ENCODE results near the gene MSANTD2. TPM values are rescaled to one million over a fixed set of nuclear protein-coding genes. Genes with fewer than 3 reads are reported as not detected.

Gene MSANTD2
- total and polyA plus RNA-seq, 2 of the 4 experiments (the other 2 are of a cell fraction): 5.0 to 6.0 TPM

DNA sequence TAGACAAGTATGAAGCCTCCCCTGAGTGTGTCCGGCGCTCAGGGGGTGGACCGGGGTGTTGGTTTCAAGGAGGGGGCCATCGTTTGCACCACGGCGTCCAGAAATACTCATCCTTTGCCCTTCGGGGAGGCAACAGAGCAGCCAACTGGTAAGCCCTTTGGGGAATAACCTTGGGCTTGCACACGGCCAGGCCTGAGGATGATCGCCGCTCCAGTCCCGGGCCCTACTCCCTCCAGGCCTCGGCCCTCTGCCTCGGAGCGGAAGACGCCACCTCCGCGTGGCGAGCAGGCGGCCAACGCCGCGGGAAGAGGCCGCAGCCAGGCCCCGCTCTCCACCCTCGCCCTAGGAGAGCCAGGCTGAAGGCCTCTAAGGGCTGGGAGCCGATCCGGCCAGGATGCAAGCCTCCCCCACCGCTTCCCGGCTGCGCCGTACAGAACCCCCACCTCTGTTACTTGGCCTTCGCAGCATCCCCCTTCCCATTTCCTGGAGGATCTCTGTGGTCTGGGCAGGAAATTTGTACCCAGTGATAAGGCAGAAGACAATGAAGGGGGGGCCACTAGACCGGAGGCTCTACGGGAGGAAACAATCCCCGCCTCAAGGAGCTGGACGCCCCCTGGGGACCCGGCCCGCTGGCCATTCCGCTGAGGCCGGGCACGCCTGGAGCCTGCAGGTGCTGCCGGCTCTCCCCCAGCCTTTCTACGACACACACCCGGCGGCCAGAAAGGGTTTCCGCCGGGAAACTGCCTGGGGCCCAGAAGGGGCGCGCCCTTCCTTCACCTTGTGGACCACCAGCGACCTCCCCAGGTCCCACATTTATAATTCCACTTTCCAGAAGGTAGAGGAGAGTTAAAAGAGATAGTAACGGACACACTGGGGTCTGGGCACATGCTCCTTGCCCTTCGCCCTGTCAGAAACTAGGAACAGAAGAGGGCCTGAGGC is 40.7 kb downstream of the MSANTD2 start:
- BruUV-seq (replicated peaks): no TSS peak
- Histone ChIP-seq H3K4me1 (ENCODE audit: control insufficient read depth, insufficient read depth, low read length) (peaks cover 1% of the 10 kb centered on the region; the same call in 1 of the 2 replicates), H2AK5ac (ENCODE audit: low read depth, low read length) (no peak overlapping the region), H3K27me3 (ENCODE audit: control insufficient read depth, insufficient read depth, low read length) (peaks cover 17% of the 10 kb centered on the region; the same call in 1 of the 2 replicates), H3K9me1 (ENCODE audit: insufficient read depth, low read length) (peaks cover 5% of the 10 kb centered on the region), H3K9me3 (ENCODE audit: control insufficient read depth, insufficient read depth, low read length) (no peaks in the 10 kb centered on the region), H3K27ac (ENCODE audit: insufficient read depth, low read length) (no peak overlapping the region), H3K36me3 (ENCODE audit: control insufficient read depth, insufficient read depth, low read length) (no peaks in the 10 kb centered on the region), H3K4ac (ENCODE audit: low read depth, low read length) (no peak overlapping the region), H4K8ac (ENCODE audit: low read depth in 2 of 2, low read length in 2 of 2) (no peak overlapping the region; a peak in 1 of 4 replicates), H2BK15ac (ENCODE audit: low read depth, low read length) (no peak overlapping the region), H3K79me1 (ENCODE audit: low read depth in 1 of 2, low read length in 2 of 2) (no peaks in the 10 kb centered on the region), H3K14ac (replicated peaks; ENCODE audit: low read depth, low read length) (no peak overlapping the region), H2BK120ac (ENCODE audit: low read depth, low read length) (no peak overlapping the region), H2AFZ (replicated peaks; ENCODE audit: low read length, poor library complexity) (peak overlapping the region; percentile 88), H3K9ac (ENCODE audit: low read depth, low read length) (no peak overlapping the region), H2BK20ac (ENCODE audit: low read depth, low read length) (no peak overlapping the region), H4K91ac (ENCODE audit: insufficient read depth, low read depth, low read length) (no peak overlapping the region), H3K4me3 (ENCODE audit: insufficient read depth, low read depth, low read length) (no peak overlapping the region), H2BK5ac (ENCODE audit: low read depth, low read length, poor library complexity, severe bottlenecking) (no peak overlapping the region), H3K23ac (ENCODE audit: low read depth, low read length) (no peak overlapping the region), H4K5ac (ENCODE audit: low read depth, low read length) (no peak overlapping the region), H4K20me1 (ENCODE audit: insufficient read depth, low read length) (peaks cover 10% of the 10 kb centered on the region), H3K4me2 (ENCODE audit: low read depth, low read length) (no peak overlapping the region), H3K56ac (ENCODE audit: extremely low read depth, insufficient read depth, low read length) (no peak overlapping the region), H2AK9ac (replicated peaks; ENCODE audit: low read depth, low read length, poor library complexity) (peak overlapping the region; percentile 68), H3K18ac (ENCODE audit: low read depth, low read length) (no peak overlapping the region)
- no peak for ATAC-seq (ENCODE audit: low read depth)
- POLR2A ChIA-PET (ENCODE audit: unreplicated experiment): no interaction called here
- DNase-seq: no peak
- WGBS, 2 experiments (ENCODE audit: extremely low coverage in 2 of 2, insufficient read length in 1 of 2): 69% methylated on average over 10 of the region's 52 CpGs; no CpG with 5 or more reads in 1 of the 2 experiments
- dilution Hi-C loops (cut with HindIII; ENCODE audit: low sequenced_read_pairs, unreplicated experiment): no loop called here
- intact Hi-C loops (cut with micrococcal nuclease): loop anchor here (2.0 kb wide), 1 partner anchor 75 kb away; no protein-coding TSS in a partner anchor
- CTCF ChIA-PET: no interaction called here
- no peak for TF ChIP-seq MAZ (IDR thresholded peaks at IDR 0.05; ENCODE audit: borderline replicate concordance, low read depth, low read length)
- TF ChIP-seq ELK1 (IDR thresholded peaks at IDR 0.05; ENCODE audit: borderline replicate concordance, low read depth, low read length): no peak
- TF ChIP-seq MAFK (IDR thresholded peaks at IDR 0.05; ENCODE audit: low read depth, low read length): no peak
- no peak for TF ChIP-seq SMC3 (IDR thresholded peaks at IDR 0.05; ENCODE audit: low read depth, low read length)
- TF ChIP-seq POLR2A (IDR thresholded peaks at IDR 0.05; ENCODE audit: low read depth, low read length): no peak
- no peak for TF ChIP-seq USF2 (IDR thresholded peaks at IDR 0.05; ENCODE audit: low read depth, low read length)
- TF ChIP-seq BHLHE40 (IDR thresholded peaks at IDR 0.05; ENCODE audit: low read depth, low read length): no peak
- no peak for TF ChIP-seq RAD21 (IDR thresholded peaks at IDR 0.05; ENCODE audit: low read length)
- TF ChIP-seq RCOR1 (IDR thresholded peaks at IDR 0.05; ENCODE audit: insufficient replicate concordance, low read length): no peak
- no peak for TF ChIP-seq MXI1 (IDR thresholded peaks at IDR 0.05; ENCODE audit: borderline replicate concordance, low read depth, low read length)
- TF ChIP-seq, protein P1, sequence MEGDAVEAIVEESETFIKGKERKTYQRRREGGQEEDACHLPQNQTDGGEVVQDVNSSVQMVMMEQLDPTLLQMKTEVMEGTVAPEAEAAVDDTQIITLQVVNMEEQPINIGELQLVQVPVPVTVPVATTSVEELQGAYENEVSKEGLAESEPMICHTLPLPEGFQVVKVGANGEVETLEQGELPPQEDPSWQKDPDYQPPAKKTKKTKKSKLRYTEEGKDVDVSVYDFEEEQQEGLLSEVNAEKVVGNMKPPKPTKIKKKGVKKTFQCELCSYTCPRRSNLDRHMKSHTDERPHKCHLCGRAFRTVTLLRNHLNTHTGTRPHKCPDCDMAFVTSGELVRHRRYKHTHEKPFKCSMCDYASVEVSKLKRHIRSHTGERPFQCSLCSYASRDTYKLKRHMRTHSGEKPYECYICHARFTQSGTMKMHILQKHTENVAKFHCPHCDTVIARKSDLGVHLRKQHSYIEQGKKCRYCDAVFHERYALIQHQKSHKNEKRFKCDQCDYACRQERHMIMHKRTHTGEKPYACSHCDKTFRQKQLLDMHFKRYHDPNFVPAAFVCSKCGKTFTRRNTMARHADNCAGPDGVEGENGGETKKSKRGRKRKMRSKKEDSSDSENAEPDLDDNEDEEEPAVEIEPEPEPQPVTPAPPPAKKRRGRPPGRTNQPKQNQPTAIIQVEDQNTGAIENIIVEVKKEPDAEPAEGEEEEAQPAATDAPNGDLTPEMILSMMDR (conservative IDR thresholded peaks at IDR 0.05; ENCODE audit: low read depth, low read length): no peak
- no peak for TF ChIP-seq RFX5 (IDR thresholded peaks at IDR 0.05; ENCODE audit: low read depth, low read length)
- TF ChIP-seq NFE2L2 (IDR thresholded peaks at IDR 0.05; ENCODE audit: low read depth, low read length): no peak
- TF ChIP-seq FOS (IDR thresholded peaks at IDR 0.05; ENCODE audit: low read depth, low read length): no peak
- in situ Hi-C loops (cut with MboI; ENCODE audit: low sequenced_read_pairs): loop anchor here (5.0 to 10.0 kb wide), 2 partner anchors 75 to 87 kb away; partner anchors contain the start of genes SIAE and SPA17
